Measurements from ENCODE around the gene NOX5.

NOX5 gene

GRCh38 chr15:68992696-68993095 is 21.8 kb upstream of the NOX5 start:
- DNase-seq = no peak

DNA sequence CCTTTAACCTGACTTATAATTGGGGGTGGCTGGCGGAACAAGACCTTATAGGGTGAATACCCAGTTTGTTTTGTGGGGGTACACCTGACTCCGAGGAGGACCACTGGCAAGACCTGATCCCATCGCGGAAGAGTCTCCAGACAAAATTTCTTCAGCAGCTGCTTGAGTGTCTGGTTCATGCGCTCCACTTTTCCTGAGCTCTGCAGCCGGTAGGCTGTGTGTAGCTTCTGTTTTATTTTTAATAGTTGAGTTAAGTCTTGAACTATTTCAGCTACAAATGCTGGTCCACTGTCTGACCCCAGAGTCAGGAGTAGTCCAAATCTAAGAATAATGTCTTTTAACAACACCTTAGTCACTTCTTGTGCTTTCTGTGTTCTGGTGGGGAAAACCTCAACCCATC is 21.2 kb upstream of the NOX5 start:
- DNase-seq = no peak

DNA sequence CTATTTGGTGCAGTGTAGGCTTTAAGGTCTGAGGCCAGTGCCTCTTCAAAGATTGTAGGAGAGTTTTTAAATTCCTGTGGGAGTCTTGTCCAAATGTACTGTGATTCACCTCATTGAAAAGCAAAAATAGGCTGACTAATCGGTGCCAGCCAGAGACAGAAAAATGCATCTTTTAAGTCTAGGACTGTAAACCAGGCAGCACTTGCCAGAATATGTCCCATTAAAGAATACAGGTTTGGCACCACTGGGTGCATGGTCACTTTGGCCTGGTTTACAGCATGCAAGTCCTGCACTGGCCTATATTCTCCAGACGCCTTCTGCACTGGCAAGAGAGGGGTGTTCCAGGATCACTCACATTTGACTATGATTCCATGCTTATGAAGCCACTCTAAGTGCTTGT is 20.3 kb upstream of the NOX5 start:
- DNase-seq = no peak

- no peak for DNase-seq
Measured at GRCh38 chr15:68994981-68995761, 19.3 kb upstream of the NOX5 start.

DNA sequence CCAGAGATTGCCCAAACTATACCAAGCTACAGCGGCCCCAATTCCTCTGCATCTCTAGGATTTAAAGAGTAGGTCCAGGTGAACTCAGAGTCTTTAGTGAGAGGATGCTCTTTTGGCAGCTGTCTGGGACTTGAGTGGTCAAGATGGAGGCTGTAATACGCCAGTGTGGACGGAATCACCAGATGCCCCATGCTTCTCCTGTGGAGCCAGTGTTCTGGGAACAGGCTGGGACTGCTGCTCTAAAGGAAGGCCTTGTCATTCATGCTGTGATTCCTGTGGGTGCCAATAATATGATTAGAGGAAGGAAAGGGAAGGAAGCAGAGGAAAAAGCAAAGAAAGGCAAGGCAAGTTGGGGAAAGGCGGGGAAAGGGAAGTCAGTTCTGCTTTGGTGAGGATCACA is 17.4 kb upstream of the NOX5 start:
- DNase-seq = no peak

DNA sequence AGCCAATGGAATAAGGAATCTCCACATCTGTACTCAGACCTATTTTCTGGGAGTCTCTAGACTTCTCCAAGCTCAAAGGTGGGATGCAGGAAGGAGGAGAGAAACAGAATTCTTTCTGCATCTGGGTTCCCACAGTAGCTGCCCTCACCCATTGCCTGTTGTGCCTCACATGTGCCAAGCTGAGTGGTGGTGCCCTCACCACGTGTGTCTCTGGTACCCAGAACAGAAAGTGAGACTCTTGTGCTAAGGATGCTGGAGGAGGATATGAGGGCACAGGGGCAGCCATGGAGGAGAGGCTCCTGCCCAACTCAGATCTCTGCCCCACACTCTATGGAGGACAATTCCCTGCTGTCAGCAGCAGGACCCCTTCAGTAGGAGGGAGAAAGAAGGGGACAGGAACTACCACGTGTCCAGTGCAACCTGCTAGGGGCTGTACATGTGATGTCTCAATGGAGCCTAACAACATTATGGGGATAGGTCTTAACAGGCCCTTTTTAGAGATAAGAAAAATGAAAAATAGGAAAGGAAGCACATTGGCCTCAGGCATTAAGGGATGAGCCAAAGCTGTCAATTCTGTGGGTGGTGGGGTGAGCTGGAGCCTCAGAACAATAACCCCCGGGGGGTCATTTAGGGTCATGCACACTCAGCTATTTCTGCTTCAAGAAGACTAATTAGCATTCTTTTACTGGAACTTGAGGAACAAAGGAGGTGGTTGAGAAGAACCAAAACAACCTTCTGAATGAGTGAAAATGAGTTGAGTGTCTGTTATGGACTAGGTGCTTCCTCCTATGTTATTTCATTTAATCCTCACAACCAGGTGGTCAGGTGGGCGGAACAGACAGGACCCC is 16.3 kb upstream of the NOX5 start:
- DNase-seq = no peak

DNA sequence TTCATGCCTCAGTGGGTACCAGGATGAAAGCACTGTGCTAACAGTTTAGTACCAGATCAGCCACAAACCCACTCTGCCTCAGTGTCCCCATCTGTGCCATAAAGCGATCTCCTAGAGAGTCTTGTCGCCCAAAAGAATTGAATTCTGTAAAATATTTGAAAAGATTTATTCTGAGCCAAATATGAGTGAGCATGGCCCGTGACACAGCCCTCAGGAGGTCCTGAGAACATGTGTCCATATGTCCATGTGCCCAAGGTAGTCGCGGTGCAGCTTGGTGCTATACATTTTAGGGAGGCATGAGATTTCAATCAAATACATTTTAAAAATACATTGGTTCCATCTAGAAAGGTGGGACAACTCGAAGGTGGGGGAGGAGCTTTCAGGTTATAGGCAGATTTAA is 15.4 kb upstream of the NOX5 start:
- DNase-seq = no peak

DNA sequence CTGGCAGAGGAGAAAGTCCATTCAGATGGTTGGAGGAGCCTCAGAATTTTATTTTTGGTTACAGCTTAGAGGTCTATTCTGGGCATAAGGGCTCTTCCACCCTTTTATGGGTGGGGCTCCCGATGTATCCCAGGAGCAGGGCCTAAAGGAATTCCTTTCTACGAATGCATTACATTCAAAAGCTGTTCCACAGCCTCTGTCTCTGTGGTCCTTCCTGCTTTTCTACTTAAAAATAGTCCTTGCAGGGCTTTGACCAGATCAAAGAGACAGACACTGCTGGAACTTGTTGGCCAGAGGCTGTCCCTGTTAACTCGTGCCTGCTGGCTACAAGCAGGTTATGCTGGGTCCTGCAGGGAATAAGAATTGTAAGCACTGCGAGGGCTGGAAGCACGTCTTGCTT is 14.4 kb upstream of the NOX5 start:
- no peak for DNase-seq

GRCh38 chr15:69000725-69001503 is 13.6 kb upstream of the NOX5 start:
- DNase-seq = no peak

GRCh38 chr15:69002783-69003182 is 11.7 kb upstream of the NOX5 start:
- DNase-seq = no peak

DNA sequence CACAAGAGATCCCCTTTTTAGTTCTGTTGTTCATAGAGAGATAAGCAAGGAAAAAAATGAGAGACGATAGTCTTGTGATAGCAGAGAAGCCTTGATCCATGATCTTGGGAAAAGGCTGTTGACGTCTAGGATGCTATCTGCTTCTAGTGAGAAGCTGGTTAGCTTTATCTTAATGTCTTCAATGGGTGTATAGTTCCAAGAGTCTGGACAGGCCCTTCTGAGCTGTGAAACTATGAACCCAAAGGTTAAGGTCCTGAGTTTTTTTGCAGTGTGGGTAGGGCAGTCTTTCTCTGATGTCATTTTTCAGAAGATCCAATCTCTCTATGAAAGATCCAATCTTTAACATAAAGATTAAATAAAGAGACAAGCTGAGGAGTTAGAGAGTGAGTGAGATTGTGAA is 10.5 kb upstream of the NOX5 start:
- no peak for DNase-seq

DNA sequence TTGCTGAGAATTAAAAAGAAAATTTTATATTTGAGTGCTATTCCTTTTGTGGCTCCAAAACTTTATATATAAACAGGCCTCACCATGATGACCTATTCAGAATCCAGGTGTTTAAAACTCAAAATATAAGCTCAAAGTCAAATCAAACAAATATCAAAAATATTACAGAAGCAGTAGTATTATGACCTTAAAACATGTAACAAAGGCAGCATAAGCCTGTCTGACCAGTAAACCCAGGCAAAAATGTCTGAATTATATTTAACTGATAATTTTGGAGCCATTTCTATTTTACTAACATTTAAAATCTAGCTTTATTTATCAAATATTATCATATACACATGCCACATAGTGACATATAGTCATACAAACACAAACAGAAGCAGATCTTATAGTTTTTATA is 6.4 kb upstream of the NOX5 start:
- no peak for DNase-seq

DNA sequence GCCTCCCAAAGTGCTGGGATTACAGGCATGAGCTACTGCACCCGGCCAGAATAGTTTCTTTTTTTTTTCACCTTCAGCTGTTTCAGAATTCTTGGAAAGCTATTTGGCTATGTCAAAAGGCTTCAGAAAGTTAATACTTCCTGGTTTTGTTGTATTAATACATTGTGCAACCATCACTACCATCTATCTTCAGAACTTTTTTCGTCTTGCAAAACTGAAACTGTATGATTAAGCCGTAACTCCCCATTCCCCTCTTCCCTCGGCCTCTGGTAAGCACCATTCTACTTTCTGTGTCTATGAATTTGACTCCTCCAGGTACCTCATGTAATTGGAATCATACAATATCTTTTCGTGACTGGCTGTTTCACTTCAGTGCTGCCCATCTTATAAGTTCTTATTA is 5.2 kb upstream of the NOX5 start:
- DNase-seq = no peak

DNA sequence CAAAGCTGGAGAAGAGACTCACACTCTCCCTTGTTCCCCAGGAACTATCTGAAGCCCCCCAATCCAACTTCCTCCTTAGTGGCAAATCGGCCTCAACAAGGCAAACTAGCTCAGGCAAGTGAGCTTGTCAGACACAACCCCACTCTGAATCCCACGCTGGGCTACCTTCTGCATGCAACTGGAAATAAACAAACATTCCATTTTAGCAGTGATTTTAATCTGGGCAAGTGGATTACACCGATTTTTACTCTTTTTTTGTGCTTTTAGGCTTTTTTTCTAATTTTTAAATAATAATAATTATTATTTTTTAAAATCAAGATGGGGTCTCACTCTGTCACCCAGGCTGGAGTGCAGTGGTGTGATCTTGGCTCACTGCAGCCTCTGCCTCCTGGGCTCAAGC is 2.9 kb upstream of the NOX5 start:
- no peak for DNase-seq

DNA sequence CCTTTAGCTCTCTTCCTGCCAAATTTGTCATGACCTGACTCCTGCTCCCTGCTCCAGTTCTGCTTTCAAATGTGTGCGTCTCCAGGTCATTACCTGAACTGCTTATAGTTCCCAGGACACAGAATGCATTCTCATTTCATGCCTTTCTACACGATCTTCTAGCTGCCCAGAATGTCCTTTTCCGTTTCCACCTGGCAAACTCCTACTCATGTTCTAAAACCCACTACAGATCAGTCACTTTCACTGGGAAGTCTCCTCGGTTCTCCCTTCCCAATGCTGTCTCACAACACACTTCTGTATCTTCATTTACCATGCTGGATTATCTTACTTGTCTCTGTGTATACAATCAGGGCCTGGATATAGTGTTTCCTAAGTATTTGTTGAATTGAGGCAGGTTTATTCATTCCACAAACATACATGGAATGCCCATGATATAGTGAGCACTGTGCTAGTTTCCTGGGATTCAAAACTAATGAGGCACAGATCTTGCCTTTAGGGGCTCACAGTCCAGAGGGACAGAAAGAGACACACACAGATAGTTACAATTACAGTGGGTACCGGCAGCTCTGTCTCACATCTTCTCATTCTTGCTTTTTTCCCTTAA is 1.6 kb upstream of the NOX5 start:
- no peak for DNase-seq

DNA sequence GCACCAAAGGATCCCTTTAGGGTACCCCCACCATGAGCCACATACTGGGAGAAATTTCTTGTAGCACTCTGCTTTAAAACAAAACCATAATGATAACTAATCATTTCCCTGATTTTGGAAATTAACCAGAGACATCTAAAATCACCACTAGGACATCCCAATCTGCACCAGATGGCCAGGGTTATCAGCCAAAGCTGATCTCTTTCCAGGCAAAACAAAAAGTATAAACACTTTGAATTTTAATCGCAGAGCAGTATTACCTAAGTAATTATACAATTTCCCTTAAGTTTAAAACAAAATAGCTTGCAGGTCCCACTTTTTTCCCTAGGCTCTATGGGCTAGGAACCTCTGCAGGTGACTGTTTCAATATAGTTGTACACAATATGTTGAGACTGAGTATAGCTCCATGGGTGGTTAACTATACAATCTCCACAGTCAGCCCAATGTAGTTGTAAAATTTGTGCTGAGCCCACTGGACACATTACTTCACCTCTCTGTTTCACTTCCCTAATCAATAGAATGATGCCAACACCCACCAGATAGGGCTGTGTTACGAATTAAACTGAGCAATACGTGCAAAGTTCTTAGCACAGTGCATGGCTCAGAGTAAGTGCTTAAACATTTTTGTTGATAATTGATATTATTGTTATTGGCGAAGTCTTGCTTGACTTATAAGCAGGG is 629 bp upstream of the NOX5 start:
- DNase-seq = no peak

- DNase-seq = no peak
Measured at GRCh38 chr15:69015591-69015990, 1.1 kb downstream of the NOX5 start.

- no peak for DNase-seq
Measured at GRCh38 chr15:69016021-69016595, 1.6 kb downstream of the NOX5 start.

- no peak for DNase-seq
Measured at GRCh38 chr15:69017978-69018377, 3.5 kb downstream of the NOX5 start.

DNA sequence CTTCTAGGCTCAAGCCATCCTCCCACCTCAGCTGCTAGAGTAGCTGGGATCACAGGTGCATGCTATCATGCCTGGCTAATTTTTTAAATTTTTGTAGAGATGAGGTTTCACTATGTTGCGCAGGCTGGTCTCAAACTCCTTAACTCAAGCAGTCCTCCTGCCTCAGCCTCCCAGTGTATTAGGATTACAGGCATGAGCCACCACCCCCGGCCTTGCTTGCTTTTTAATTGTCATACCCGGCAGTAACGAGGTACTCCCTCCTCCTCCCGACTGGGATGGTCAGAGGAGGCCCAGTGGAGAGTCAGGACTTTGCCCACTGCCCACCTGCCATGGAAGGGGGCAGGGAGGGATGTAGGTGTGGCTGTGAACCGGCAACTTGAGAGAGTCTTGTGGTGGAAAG is 4.5 kb downstream of the NOX5 start:
- DNase-seq = no peak

- no peak for DNase-seq
Measured at GRCh38 chr15:69021895-69022294, 7.4 kb downstream of the NOX5 start.

DNA sequence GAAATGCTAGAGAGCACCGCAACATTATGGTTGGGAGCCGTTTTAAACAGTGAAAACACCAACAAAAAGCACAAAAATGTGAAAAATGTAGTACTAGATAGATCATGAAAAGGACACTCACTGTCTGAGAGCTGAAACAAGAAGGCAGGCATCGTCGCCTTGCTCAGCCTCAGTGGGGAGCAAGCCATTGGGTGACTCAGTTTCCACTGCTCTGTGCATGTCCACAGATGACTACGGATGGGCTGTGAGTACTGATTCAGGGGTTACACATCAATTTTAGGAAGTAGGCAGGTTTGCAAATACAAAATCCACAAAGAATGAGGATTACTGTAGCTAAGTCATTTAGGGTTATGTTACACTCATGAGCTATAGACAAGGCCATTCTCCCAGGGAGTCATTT is 10.8 kb downstream of the NOX5 start:
- DNase-seq = no peak

Data from stimulated activated CD4-positive, alpha-beta T cell treated with anti-CD3 and anti-CD28 coated beads, Interleukin-4, amount 100 ng/mL, for 1 hour (primary cell).